Transverse colon (tissue), 4 donors: ENCODE data around the gene SOWAHA. TPM values are rescaled to one million over a fixed set of nuclear protein-coding genes. Genes with fewer than 3 reads are reported as not detected.

Source experiments
- DNase-seq: peaks from one replicate; pipeline ENCODE4 v3.0.0-alpha.2; 2019
- H3K27ac ChIP-seq, 4 donors: fragments of 200-600 bp; sonication (generic); 2 replicates each; pipeline ENCODE4 v1.5.1; 2016 to 2018; ENCODE audit warnings: inconsistent platforms in 4 of 4
- H3K27me3 ChIP-seq: fragments of 200-600 bp; sonication (generic); 2 replicates; pipeline ENCODE4 v1.5.1; 2017; ENCODE audit warnings: inconsistent platforms
- H3K36me3 ChIP-seq, 4 donors: fragments of 200-600 bp; sonication (generic); 2 replicates each; pipeline ENCODE4 v1.5.1; 2017 to 2019; ENCODE audit warnings: inconsistent platforms in 4 of 4
- H3K4me1 ChIP-seq, 4 donors: fragments of 200-600 bp; sonication (generic); 2 replicates each; pipeline ENCODE4 v1.5.1; 2017 to 2020; ENCODE audit warnings: inconsistent platforms in 4 of 4
- H3K4me3 ChIP-seq, 4 donors: fragments of 200-600 bp; sonication (generic); 1 replicate in 1 of 4; 2 replicates in 3 of 4; pipeline versions ENCODE4 v1.5.1 to v1.6.1; 2017 to 2019; ENCODE audit warnings: inconsistent platforms in 4 of 4
- H3K9me3 ChIP-seq, 2 donors: fragments of 200-600 bp; sonication (generic); 2 replicates each; pipeline ENCODE4 v1.5.1; 2017 to 2019; ENCODE audit warnings: inconsistent platforms in 2 of 2
- EP300 ChIP-seq: sonication (generic); formaldehyde crosslinking; IDR thresholded peaks from one replicate; pipeline ENCODE4 v1.6.1; 2017; ENCODE audit warnings: antibody characterized with exemption, low read depth
- POLR2A ChIP-seq: fragments of 450-650 bp; IDR thresholded peaks from one replicate; pipeline ENCODE4 v1.6.1; 2016; ENCODE audit warnings: antibody characterized with exemption, mild to moderate bottlenecking, moderate library complexity
- POLR2AphosphoS5 ChIP-seq, 3 donors: sonication (generic); formaldehyde crosslinking; IDR thresholded peaks; one replicate each; pipeline ENCODE4 v1.6.1; 2016; ENCODE audit warnings: antibody characterized with exemption in 3 of 3
- WGBS, 2 donors: methylation state at CpG; one replicate each; pipeline ENCODE4 v1.1.5; 2018; ENCODE audit warnings: low coverage in 1 of 2; 5-methylcytosine and 5-hydroxymethylcytosine counted together
- in situ Hi-C, 4 donors: fragments of 200-750 bp; cut with MboI; loops; one replicate each; pipeline versions ENCODE4 v1.15.0 to v1.15.1; 2017; ENCODE audit warnings: low sequenced_read_pairs in 3 of 4, low pct_ligation_motif_present in 1 of 4, low pct_unique_long_range_greater_than_20kb in 1 of 4
- intact Hi-C: fragments of 100-400 bp; cut with DNase I; formaldehyde crosslinking; loops from one replicate; pipeline ENCODE4 v1.15.1; 2023; ENCODE audit warnings: low total_unique reads
- total RNA-seq, 4 donors: library from RNA; depleted of rRNA; stranded (reverse); fragments of >200 nt; gene quantifications; one replicate each; pipeline ENCODE4 v1.1.0, GENCODE V29; 2016
- TF ChIP-seq, protein P1 (sequence below), 5 experiments: fragments of 200-600 bp in 3 of 5; fragments of 450-650 bp in 2 of 5; sonication (generic) in 3 of 5; IDR thresholded peaks; 1 replicate in 2 of 5; 2 replicates in 3 of 5; pipeline ENCODE4 v1.5.1; 2016 to 2017; ENCODE audit warnings: antibody characterized with exemption in 5 of 5, inconsistent platforms in 3 of 5, mild to moderate bottlenecking in 2 of 5, moderate library complexity in 1 of 5

Gene SOWAHA
- total RNA-seq, 4 donors from 2014 or later: 35.2 to 93.5 (median 76.0) TPM

DNA sequence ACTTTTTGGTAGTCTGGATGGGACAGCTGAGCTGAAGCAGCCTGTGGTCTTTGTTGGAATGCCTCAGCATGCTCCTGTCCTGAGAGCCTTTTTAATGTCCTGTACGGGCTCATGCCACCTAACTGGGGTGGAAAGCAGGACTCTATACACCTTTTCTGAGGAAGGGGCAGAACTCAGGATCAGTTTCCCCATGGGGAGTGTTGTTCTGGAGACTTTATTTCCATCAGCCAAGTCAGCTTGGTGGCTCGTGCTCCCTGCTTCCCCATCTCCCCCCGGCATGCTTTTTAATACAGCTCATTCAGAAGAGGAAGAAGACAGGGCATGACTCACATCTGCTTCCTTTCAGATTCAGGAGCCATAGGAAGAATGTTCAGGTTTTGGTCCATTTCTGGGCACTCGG, 31.0 kb upstream of the SOWAHA start:
- no peaks in the 10 kb centered on the region for H3K36me3 ChIP-seq
- peaks cover 0 to 7% (median 2%) of the 10 kb centered on the region in 4 donors for H3K4me1 ChIP-seq
- no peak overlapping the region for H3K27ac ChIP-seq
- 64% methylated on average over 4 of the region's 4 CpGs; no CpG with 5 or more reads in 1 of the 2 donors for WGBS, 2 donors
- TF ChIP-seq POLR2AphosphoS5 (IDR thresholded peaks at IDR 0.05): no peak
- TF ChIP-seq, protein P1, sequence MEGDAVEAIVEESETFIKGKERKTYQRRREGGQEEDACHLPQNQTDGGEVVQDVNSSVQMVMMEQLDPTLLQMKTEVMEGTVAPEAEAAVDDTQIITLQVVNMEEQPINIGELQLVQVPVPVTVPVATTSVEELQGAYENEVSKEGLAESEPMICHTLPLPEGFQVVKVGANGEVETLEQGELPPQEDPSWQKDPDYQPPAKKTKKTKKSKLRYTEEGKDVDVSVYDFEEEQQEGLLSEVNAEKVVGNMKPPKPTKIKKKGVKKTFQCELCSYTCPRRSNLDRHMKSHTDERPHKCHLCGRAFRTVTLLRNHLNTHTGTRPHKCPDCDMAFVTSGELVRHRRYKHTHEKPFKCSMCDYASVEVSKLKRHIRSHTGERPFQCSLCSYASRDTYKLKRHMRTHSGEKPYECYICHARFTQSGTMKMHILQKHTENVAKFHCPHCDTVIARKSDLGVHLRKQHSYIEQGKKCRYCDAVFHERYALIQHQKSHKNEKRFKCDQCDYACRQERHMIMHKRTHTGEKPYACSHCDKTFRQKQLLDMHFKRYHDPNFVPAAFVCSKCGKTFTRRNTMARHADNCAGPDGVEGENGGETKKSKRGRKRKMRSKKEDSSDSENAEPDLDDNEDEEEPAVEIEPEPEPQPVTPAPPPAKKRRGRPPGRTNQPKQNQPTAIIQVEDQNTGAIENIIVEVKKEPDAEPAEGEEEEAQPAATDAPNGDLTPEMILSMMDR (IDR thresholded peaks at IDR 0.05): no peak
- no peak for TF ChIP-seq POLR2A
- no peak for TF ChIP-seq EP300
- intact Hi-C loops: loop anchor here (10.0 kb wide), 1 partner anchor 1333 kb away; the partner anchor contains the start of gene TCF7
- H3K27me3 ChIP-seq: no peaks in the 10 kb centered on the region
- no peak overlapping the region for H3K4me3 ChIP-seq
- no peak for DNase-seq
- in situ Hi-C loops: loop anchor here in 1 of 4 donors (25.0 kb wide), 1 partner anchor 395 kb away; no protein-coding TSS in a partner anchor
- no peaks in the 10 kb centered on the region for H3K9me3 ChIP-seq

DNA sequence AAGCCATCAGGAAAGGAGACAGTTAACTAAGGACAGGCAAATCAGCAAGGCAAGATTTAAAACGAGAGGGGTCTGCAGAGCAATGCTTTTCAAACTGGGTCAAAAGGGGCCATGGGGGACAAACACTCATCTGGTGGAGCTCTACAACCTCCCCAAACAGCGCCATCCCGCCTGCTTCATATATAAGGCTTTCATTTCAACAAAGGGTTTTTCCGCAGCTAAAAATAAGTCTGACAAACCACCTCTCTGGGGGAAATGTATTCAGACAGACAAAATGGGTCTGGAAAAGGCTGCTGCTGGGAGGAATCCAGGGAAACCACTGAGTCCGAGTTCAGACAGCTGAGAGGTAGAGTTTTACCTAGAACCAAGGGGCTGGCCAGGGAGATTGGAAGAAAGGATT, 27.7 kb upstream of the SOWAHA start:
- Histone ChIP-seq H3K9me3 (no peaks in the 10 kb centered on the region), H3K4me1 (no peaks in the 10 kb centered on the region), H3K27me3 (no peaks in the 10 kb centered on the region), H3K36me3 (no peaks in the 10 kb centered on the region), H3K4me3 (no peak overlapping the region), H3K27ac (no peak overlapping the region)
- no peak for DNase-seq
- 62 to 70% methylated on average over 5 of the region's 5 CpGs for WGBS, 2 donors
- in situ Hi-C loops: loop anchor here in 1 of 4 donors (25.0 kb wide), 1 partner anchor 398 kb away; no protein-coding TSS in a partner anchor
- intact Hi-C loops: loop anchor here (10.0 kb wide), 1 partner anchor 1329 kb away; the partner anchor contains the start of gene TCF7
- TF ChIP-seq EP300 (no peak), POLR2AphosphoS5 (IDR thresholded peaks at IDR 0.05) (no peak), POLR2A (no peak)
- TF ChIP-seq, protein P1 (IDR thresholded peaks at IDR 0.05): no peak

DNA sequence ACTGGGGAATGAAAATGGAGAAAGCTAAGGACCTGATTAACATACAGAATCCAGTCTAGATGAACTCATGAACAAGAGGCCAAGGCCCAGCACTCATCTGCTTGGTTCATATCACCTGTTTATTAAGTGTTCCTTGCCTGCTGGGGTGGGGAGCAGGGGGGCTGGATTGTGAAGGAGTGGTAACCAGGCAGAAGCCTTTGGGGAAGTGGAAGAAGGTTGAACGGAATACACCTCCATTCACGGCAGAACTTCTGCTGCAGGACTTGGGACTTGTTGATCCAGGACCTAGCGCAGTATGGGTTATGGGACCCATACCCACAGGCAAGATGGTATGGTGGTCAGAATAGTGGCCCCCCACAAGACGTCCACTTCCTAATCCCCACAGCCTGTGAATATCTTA, 27.2 kb upstream of the SOWAHA start:
- TF ChIP-seq POLR2AphosphoS5 (IDR thresholded peaks at IDR 0.05): no peak
- TF ChIP-seq, protein P1 (IDR thresholded peaks at IDR 0.05): no peak
- no peak for TF ChIP-seq POLR2A
- no peak for TF ChIP-seq EP300
- WGBS, 2 donors: 94 to 100% methylated on average over 3 to 4 of the region's 4 CpGs
- Histone ChIP-seq H3K27me3 (no peaks in the 10 kb centered on the region), H3K9me3 (no peaks in the 10 kb centered on the region), H3K36me3 (no peaks in the 10 kb centered on the region), H3K4me1 (no peaks in the 10 kb centered on the region), H3K4me3 (no peak overlapping the region), H3K27ac (no peak overlapping the region)
- DNase-seq: no peak
- intact Hi-C loops: loop anchor here (10.0 kb wide), 1 partner anchor 1329 kb away; the partner anchor contains the start of gene TCF7
- in situ Hi-C loops: loop anchor here in 1 of 4 donors (25.0 kb wide), 1 partner anchor 399 kb away; no protein-coding TSS in a partner anchor

DNA sequence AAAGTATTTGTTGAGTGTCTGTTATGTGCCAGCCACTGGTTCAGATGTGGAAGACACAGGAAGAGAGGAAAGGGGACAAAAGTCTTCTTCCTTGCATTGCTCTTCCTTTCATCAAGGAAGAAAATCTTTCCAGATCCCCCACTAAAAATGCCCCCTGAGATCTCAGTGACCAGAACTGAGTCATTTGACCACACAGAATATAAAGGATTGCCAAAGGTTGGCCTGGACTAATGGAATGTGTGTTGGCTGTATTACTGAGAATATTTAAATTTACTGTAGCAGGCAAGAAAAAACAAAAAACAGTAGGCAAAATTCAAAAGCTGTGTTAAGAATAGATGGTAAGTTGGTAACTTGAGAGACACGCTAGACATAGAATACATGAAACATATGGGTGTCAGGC, 26.0 kb upstream of the SOWAHA start:
- Histone ChIP-seq H3K9me3 (no peaks in the 10 kb centered on the region), H3K4me1 (no peaks in the 10 kb centered on the region), H3K4me3 (no peak overlapping the region), H3K36me3 (no peaks in the 10 kb centered on the region), H3K27ac (no peak overlapping the region), H3K27me3 (no peaks in the 10 kb centered on the region)
- intact Hi-C loops: loop anchor here (10.0 kb wide), 1 partner anchor 1328 kb away; the partner anchor contains the start of gene TCF7
- in situ Hi-C loops: loop anchor here in 1 of 4 donors (25.0 kb wide), 1 partner anchor 400 kb away; no protein-coding TSS in a partner anchor
- DNase-seq: no peak
- 100% methylated on average over 1 of the region's 1 CpG for WGBS, 2 donors
- no peak for TF ChIP-seq POLR2A
- no peak for TF ChIP-seq EP300
- no peak for TF ChIP-seq POLR2AphosphoS5 (IDR thresholded peaks at IDR 0.05)
- TF ChIP-seq, protein P1 (IDR thresholded peaks at IDR 0.05): no peak
